Glutamatergic neuron (in vitro differentiated cells): ENCODE data around the gene FKBP9. TPM values are rescaled to one million over a fixed set of nuclear protein-coding genes. Genes with fewer than 3 reads are reported as not detected.

Experiments used
- DNase-seq: peaks from one replicate; pipeline ENCODE4 v3.0.0; 2022
- H3K27ac Mint-ChIP-seq: one replicate; pipeline ENCODE4 v1.8.0; 2020; ENCODE audit warnings: mild to moderate bottlenecking, mixed read lengths, inconsistent platforms; ENCODE audit not compliant: unreplicated experiment
- H3K27me3 Mint-ChIP-seq: one replicate; pipeline ENCODE4 v1.8.0; 2020; ENCODE audit warnings: mild to moderate bottlenecking, moderate library complexity, mixed read lengths, inconsistent platforms; ENCODE audit not compliant: unreplicated experiment
- H3K36me3 Mint-ChIP-seq: one replicate; pipeline ENCODE4 v1.8.0; 2020; ENCODE audit warnings: mild to moderate bottlenecking, mixed read lengths, inconsistent platforms; ENCODE audit not compliant: unreplicated experiment
- H3K4me1 Mint-ChIP-seq: one replicate; pipeline ENCODE4 v1.8.0; 2020; ENCODE audit warnings: mild to moderate bottlenecking, low read depth, mixed read lengths, inconsistent platforms; ENCODE audit not compliant: unreplicated experiment
- H3K4me3 Mint-ChIP-seq: one replicate; pipeline ENCODE4 v1.8.0; 2020; ENCODE audit warnings: mild to moderate bottlenecking, mixed read lengths, inconsistent platforms; ENCODE audit not compliant: unreplicated experiment
- H3K9me3 Mint-ChIP-seq: one replicate; pipeline ENCODE4 v1.8.0; 2020; ENCODE audit warnings: mild to moderate bottlenecking, moderate library complexity, mixed read lengths, inconsistent platforms; ENCODE audit not compliant: unreplicated experiment
- CTCF ChIP-seq: fragments of 200-600 bp; sonication (generic); IDR thresholded peaks from one replicate; pipeline ENCODE4 v1.5.0; 2021; ENCODE audit not compliant: partially characterized antibody, unreplicated experiment
- total RNA-seq: library from RNA; stranded (reverse); fragmentation: NEBNext Ultra II Directional; extraction: Animal tissue kit (Norgen Biotek cat#: 25700); gene quantifications from one replicate; pipeline ENCODE4 v1.2.1, GENCODE V29; 2021; ENCODE audit not compliant: unreplicated experiment

Gene FKBP9
- total RNA-seq, 1 donor from 2014 or later: 90.7 TPM

- Mint-ChIP-seq H3K4me1 (no peaks in the 10 kb centered on the region), H3K4me3 (no peak overlapping the region), H3K9me3 (no peaks in the 10 kb centered on the region), H3K27me3 (no peaks in the 10 kb centered on the region), H3K36me3 (no peaks in the 10 kb centered on the region), H3K27ac (no peak overlapping the region)
- no peak for DNase-seq
- no peak for TF ChIP-seq CTCF
Measured at GRCh38 chr7:33039257-33039902, 82.1 kb downstream of the FKBP9 start.

GRCh38 chr7:33039903-33040292 is 82.7 kb downstream of the FKBP9 start:
- Mint-ChIP-seq H3K36me3 (no peaks in the 10 kb centered on the region), H3K27me3 (no peaks in the 10 kb centered on the region), H3K27ac (no peak overlapping the region), H3K4me1 (no peaks in the 10 kb centered on the region), H3K4me3 (no peak overlapping the region), H3K9me3 (no peaks in the 10 kb centered on the region)
- no peak for TF ChIP-seq CTCF
- DNase-seq: no peak

DNA sequence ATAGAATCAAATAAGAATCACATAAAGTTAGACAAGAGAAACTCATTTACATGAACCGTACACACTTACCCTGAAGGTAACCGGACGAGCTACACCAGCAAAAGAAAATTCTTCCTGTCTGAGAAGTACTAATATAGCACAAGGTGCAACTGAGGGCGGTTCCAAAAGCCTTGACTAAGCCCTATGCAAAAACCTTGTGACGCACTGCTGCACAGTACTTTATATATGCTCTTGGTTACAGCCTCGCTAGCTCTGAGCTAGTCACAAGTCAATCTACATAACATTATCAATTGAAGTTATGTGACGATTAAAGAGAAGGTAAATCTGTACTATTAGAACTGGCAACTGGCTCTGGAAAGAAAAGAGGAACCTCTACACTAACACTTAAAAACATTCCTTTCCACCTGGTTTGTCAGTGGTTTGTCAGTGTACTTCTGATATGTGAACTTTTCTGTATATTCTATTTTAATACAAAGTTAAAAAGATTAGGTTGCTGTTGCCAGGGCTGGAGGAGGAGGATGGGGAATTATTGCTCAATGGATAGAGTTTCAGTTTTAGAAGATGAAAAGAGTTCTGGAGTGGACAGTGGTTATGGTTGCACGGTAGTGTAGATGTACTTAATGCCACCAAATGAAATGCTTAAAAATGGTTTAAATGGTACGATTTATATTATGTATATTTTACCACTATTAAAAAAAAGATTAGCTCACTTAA is 83.7 kb downstream of the FKBP9 start:
- Mint-ChIP-seq H3K36me3 (no peaks in the 10 kb centered on the region), H3K4me1 (no peaks in the 10 kb centered on the region), H3K9me3 (no peaks in the 10 kb centered on the region), H3K27ac (no peak overlapping the region), H3K27me3 (no peaks in the 10 kb centered on the region), H3K4me3 (no peak overlapping the region)
- DNase-seq: no peak
- no peak for TF ChIP-seq CTCF

DNA sequence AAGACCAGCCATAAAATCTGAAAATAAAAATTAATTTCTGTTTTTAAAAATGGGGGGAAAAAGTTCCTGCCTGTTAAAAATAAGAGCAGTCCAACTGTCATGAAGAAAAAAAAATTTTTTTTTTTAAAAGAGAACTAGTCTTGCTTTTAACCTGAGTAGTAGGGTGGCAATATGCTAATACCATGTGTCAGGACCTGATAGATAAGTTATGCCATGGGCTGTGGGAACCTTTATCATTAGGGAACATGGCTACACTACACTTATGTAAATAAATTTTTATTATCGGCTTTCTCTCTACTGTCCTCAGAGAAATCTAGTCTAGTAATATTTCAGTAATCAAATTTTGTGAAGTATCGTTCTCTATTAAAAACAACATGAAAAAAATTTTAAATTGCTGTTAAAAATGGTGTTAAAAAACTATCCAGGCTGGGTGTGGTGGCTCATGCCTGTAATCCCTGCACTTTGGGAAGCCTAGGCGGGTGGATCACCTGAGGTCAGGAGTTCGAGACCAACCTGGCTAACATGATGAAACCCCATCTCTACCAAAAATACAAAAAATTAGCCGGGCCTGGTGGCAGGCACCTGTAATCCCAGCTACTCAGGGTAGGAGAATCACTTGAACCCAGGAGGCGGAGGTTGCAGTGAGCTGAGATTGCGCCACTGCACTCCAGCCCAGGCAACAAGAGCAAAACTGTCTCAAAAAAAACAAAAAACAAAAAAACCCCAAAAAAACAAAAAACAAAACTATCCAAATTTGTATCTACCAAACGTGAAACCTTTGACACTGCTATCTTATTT is 84.6 kb downstream of the FKBP9 start:
- TF ChIP-seq CTCF: no peak

More for the DNA sequence above, 84.6 kb downstream of the FKBP9 start:
- no peak for DNase-seq
- no peaks in the 10 kb centered on the region for H3K4me1 Mint-ChIP-seq
- H3K27ac Mint-ChIP-seq: no peak overlapping the region
- H3K9me3 Mint-ChIP-seq: no peaks in the 10 kb centered on the region
- no peaks in the 10 kb centered on the region for H3K36me3 Mint-ChIP-seq
- no peak overlapping the region for H3K4me3 Mint-ChIP-seq
- no peaks in the 10 kb centered on the region for H3K27me3 Mint-ChIP-seq
